ENCODE measurements around the gene RNF2. TPM values are rescaled to one million over a fixed set of nuclear protein-coding genes. Genes with fewer than 3 reads are reported as not detected.

The RNF2 gene
- total RNA-seq, 1 experiment from 2014 or later = 75.3 TPM

DNA sequence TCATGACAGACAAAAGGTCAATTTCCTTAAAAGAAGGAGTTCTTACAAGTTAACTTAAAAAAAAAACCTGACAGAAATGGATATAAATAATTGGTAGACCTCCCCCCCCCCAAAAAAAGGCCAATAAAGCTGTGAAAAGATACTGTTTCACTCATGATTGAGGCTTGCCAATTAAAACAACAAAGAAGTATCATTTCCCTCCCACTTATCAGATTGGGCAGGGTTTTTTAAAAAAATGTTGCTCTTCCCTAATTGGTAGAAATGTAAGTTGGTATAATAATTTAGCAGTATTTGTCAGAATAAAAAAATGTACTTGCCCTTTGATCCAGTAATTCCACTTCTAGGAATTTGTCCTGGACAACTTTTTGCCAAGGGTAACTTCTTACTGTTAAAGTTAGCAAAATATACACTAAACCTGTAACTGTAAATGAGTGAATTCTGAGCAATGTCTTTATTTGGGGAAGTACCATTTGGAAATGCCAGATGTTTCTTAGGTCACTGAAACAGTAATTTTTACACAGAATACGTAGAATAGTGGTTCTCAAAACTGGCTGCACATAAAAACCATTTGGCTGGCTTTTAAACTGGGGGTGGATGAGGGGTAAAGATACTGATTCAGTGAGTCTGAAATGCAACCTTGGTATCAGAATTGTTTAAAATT, 17.5 kb downstream of the RNF2 start:
- Histone ChIP-seq H4K91ac (ENCODE audit: insufficient read length, low read depth, low read length) (no peak overlapping the region), H4K5ac (ENCODE audit: insufficient read length, low read depth, low read length) (no peak overlapping the region), H3K23me2 (ENCODE audit: insufficient read length, low read depth, low read length, poor library complexity, severe bottlenecking) (no peaks in the 10 kb centered on the region), H3K4me1 (ENCODE audit: insufficient read depth, low read length) (peaks cover 4% of the 10 kb centered on the region; the same call in 1 of the 2 replicates), H2BK15ac (ENCODE audit: low read depth, low read length) (no peak overlapping the region), H3K79me2 (ENCODE audit: insufficient read depth, low read length) (peaks cover 35% of the 10 kb centered on the region; the same call in 1 of the 2 replicates), H2AFZ (ENCODE audit: low read length) (no peak overlapping the region), H3K27me3 (ENCODE audit: insufficient read depth, low read length) (no peaks in the 10 kb centered on the region), H2BK20ac (ENCODE audit: low read depth, low read length, poor library complexity, severe bottlenecking) (no peak overlapping the region), H3K9ac (ENCODE audit: extremely low read depth, insufficient read length, low read length) (no peak overlapping the region), H3K18ac (ENCODE audit: insufficient read length, low read depth, low read length) (no peak overlapping the region), H4K8ac (replicated peaks; ENCODE audit: insufficient read length, low read depth, low read length) (no peak overlapping the region), H3K14ac (ENCODE audit: insufficient read depth, low read length) (no peak overlapping the region), H3K23ac (ENCODE audit: insufficient read length, low read depth, low read length) (no peak overlapping the region), H3K4ac (ENCODE audit: low read depth, low read length) (no peak overlapping the region), H2BK12ac (ENCODE audit: insufficient read length, low read depth, low read length) (no peak overlapping the region), H2AK5ac (ENCODE audit: insufficient read length, low read length) (no peak overlapping the region), H3K79me1 (ENCODE audit: insufficient read depth, low read depth, low read length, poor library complexity, severe bottlenecking) (peaks cover 3% of the 10 kb centered on the region), H2BK120ac (ENCODE audit: low read depth, low read length, poor library complexity, severe bottlenecking) (no peak overlapping the region), H3K9me3 (ENCODE audit: control insufficient read depth, low read depth, low read length) (no peaks in the 10 kb centered on the region), H3T11ph (ENCODE audit: low read length) (no peak overlapping the region), H2BK5ac (ENCODE audit: insufficient read length, low read length) (no peak overlapping the region), H3K27ac (ENCODE audit: insufficient read length, low read depth, low read length) (no peak overlapping the region), H3K56ac (ENCODE audit: insufficient read length, low read depth, low read length) (no peak overlapping the region), H3K4me2 (ENCODE audit: insufficient read depth, insufficient read length, low read length) (no peak overlapping the region), H4K20me1 (ENCODE audit: control insufficient read depth, insufficient read depth, insufficient read length) (no peaks in the 10 kb centered on the region)
- peaks cover 20 to 40% (median 32%) of the 10 kb centered on the region in 3 experiments for H3K36me3 Mint-ChIP-seq (ENCODE audit: insufficient read depth in 1 of 3, low read depth in 3 of 3)
- no CpG with 5 or more reads among the region's 1 CpG for WGBS (ENCODE audit: extremely low coverage, insufficient read length, low lambda C conversion rate)
- peaks cover 27 to 34% of the 10 kb centered on the region in 2 experiments for H3K4me1 Mint-ChIP-seq
- no peak for TF ChIP-seq CTCF (conservative IDR thresholded peaks at IDR 0.05)
- H3K27ac Mint-ChIP-seq = no peak overlapping the region
- DNase-seq = no peak
- H3K27me3 Mint-ChIP-seq (ENCODE audit: low read depth) = no peaks in the 10 kb centered on the region
- peaks cover 6 to 21% of the 10 kb centered on the region in 2 experiments; a peak in 4 of 5 replicates for H3K9me3 Mint-ChIP-seq
- no peak overlapping the region for H3K4me3 Mint-ChIP-seq
